Stimulated activated CD8-positive, alpha-beta memory T cell treated with anti-CD3 and anti-CD28 coated beads, Interleukin-12 subunit alpha, Interleukin-12 subunit beta, amount 100 ng/mL, for 4 hours (primary cell): Measurements from ENCODE around the gene ITGAL.
A peak's percentile ranks its signal among the peaks of the same experiment; 100 is the strongest.
"Not testable (repeated sequence)": the region's sequence is repeated elsewhere in the genome, so short reads cannot be mapped to it uniquely, and the experiment has no call there.

ENCODE experiments used
- DNase-seq: peaks from one replicate; pipeline ENCODE4 v3.0.0-alpha.2; 2020; ENCODE audit warnings: low read depth

The ITGAL gene

GRCh38 chr16:30526137-30526822 is 53.7 kb downstream of the ITGAL start, which contains the start of gene ZNF768:
Gene ZNF768, minus strand, starts transcription at chr16:30526566. Its CDS starts 153 bp downstream, at chr16:30526413.
- no peak for DNase-seq

DNA sequence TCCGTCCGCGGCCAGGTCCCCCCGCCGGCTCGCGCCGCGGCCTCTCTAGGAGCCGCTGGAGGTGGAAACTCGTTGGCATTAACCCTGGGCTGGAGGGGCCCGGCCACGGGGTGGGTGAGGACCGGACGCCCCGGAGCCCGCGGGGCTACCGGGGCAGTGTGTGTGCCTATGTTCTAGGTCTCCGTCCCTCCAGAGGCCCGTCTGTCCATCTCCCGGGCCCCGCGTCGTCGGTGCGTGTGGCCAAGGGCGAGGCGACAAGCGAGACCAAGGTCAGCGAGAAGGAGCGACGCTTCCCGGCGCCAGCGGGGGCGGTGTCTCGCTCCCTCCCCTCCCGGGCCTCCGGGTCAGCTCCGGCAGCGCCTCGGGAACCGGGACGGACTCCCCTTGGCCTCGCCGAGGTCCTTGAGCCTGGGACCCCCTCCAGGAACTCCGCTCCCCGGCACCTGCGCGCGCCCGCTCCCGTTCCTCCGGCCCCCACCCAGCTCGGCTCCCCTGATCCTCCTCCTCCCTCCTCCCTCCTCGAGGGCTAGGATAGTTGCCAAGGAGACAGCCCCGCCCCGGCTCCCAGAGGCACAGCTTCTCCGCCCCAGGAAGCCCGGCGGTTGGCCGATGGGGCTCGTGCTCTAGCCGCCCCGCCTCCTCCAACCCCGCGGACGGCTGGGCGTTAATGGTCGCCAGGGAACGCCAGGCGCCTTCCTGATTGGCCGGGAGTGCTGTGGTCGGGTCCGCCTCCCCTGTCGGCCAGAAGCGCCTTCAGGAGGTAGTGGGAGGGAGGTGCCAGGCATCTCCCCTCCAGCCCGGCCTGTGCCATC is 54.5 kb downstream of the ITGAL start:
- peak; percentile 83 for DNase-seq

GRCh38 chr16:30527635-30528178 is 55.2 kb downstream of the ITGAL start:
- DNase-seq: no peak

GRCh38 chr16:30528799-30529457 is 56.4 kb downstream of the ITGAL start:
- DNase-seq: no peak

DNA sequence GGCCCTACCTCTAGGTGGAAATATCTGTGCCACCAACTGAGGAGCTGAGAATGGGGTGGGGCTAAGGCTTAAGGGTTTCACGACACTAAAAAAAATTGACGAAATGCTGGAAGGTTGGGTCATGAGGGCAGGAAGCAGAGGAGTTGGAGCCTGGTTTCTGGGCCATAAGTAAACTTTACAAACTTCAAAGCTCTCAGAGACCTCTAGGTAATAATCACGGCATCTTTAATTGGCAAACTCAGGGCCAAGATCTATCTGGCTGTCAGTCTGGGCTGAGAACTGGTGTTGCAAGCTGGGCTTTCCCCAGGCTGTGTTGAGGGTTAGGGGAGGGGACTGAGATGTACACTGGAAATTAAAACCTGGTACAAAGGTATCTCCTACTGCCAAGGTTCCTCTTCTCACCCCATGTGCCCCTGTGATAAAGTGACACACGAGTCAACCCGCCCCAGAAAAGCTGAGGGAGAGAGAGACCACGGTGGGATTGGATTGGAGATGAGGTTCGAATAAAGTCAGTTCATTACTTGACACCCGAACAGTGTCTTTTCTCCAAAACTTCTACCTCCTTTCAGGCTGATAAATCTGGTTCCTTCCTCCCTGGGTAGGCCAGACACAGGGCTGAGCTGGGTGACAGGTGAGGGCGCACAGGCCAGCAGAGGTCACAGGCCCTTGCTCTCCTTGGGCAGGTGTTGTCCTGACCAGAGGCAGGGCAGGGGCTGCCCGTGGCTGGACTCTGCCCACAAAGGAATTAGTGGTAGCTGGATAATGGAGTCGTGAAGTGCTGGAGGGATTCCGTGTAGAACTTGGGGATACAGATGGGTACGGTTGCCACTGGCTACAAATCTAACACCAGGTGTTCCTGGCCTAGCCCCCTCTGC is 57.9 kb downstream of the ITGAL start:
- DNase-seq: no peak

DNA sequence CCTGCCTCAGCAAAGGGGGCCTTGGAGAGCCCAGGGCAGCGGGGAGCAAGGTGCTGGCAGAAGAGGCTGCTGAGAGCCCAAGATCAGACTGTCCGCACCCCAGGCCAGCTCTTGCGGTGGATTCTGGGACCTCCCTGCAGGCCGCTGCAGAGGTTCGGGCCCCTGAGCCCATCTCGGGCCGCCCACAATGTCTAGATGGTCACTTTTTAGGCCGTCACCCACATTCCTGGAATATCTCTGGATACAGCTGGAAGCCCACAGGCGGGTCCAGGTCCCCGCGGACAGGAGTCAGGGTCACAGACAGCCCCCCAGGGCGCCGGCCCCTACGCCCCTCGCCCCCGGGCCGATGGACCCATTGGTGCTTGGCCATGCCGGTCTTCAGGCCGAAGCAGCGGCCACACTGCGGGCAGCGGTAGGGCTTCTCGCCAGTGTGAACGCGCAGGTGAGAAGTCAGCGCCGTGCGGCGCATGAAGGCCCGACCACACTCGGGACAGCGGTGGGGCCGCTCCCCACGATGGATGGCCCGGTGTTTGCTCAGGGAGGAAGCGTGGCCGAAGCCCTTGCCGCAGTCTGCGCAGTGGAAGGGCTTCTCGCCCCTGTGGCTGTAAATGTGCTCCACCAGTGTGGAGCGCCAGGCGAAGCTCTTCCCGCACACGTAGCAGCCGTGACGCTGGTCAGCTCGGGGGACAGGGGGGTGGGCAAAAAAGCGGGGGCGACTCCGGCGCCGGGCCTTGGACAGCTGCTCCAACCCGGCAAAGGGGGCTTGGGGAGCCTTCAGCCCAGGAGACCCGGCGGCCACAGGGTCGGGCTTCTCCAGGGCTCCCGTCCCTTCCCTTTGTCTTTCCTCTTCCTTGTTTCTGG is 60.0 kb downstream of the ITGAL start:
- no peak for DNase-seq

- DNase-seq: no peak
Measured at GRCh38 chr16:30533146-30533522, 60.6 kb downstream of the ITGAL start.

DNA sequence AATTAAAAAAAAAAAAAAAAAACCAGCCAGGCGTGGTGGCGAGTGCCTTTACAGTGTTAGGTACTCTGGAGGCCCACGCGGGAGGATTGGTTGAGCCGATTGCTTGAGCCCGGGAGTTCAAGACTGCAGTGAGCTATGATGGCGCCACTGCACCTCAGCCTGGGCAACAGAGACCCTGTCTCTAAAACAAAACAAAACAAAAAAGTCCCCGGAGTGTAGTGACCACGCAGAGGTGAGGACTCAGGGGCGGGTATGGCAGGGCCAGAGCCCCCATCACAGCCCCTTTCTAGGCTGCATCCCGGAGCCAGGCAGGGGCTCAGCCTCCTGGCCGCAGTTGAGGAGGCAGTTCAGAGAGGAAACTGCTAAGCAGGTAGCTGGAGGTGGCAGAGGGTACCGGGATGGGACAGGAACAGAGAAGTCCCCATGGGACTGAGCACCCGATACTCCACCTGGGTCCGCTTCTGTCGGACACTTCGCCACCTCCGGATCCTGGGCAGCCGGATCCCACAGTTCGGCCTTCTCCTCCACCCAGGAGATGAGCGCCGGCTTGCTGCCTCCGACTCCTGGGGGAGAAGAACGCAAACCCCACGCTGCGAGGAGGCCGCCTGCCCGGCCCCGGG is 61.3 kb downstream of the ITGAL start:
- no peak for DNase-seq

- peak; percentile 87 for DNase-seq
Measured at GRCh38 chr16:30534368-30535105, 62.0 kb downstream of the ITGAL start, which contains the start of gene ZNF747. Gene ZNF747, minus strand, starts transcription at chr16:30534858. Its CDS starts 179 bp downstream, at chr16:30534679.

DNA sequence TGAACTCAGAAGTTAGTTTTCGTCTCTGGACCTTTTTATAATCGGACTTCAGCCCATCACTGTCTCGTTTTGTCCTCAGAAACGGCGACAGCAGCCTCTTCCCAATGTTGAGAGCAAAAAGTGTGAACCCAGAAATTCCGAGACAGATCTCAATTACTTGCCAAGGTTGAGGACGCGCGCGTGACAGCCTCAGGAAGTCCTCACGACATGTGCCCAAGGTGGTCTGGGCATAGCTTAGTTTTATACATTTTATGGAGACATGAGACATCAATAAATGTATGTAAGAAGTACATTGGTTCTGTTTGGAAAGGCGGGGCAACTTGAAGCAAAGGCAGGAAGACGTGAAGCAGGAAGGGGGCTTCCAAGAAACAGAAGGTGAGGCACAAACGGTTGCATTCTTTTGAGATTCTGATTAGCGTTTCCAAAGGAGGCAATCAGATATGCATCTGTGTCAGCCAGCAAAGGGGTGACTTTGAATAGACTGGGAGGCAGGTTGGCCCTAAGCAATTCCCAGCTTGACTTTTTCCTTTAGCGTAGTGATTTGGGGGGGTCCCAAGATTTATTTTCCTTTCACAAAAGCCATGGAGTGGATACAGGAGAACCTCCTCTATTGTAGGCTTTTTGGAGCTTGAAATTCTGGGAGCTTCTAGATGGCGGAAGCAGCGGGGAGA is 62.7 kb downstream of the ITGAL start:
- DNase-seq: no peak

DNA sequence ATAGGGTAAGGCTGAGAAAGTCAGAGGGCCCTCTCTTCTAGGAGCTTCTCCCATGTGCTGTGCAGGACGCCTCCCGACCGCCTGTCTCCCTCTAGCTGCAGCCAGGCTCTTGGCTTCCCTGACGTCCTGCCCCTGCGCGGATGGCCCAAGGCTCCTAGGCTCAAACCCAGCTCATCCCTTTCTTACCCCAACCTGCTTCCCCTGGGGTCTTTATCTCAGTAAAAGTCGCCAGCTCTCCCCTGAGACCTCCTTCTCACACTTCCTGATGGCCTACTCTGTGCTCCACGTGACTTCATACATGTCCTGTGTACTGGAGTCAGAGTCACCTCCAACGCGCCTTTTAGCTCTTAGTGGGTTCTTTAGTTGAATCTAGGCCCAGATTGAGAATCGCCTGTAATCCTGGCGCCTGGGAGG is 63.2 kb downstream of the ITGAL start:
- peak; percentile 48 for DNase-seq

DNA sequence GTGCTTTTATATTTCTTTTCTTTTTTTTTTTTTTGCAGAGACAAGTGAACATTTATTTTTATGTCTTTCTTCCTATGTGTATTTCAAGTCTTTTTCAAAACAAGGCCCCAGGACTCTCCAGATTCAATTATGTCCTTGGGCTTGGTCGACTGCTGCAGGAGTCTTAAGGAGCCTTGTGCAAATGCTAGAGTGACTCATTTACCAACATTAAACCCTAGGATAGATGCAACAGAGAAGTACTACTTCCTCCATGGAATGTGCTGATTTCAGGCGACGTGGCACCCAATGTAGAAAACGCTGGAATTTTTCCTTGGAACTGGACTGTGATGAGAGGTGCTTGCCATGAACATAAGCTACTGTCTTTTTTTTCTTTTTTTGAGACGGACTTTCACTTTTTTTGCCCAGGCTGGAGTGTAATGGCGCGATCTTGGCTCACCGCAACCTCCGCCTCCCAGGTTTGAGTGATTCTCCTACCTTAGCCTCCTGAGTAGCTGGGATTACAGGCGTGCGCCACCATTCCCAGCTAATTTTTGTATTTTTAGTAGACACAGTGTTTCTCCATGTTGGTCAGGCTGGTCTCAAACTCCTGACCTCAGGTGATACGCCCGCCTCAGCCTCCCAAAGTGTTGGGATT is 64.0 kb downstream of the ITGAL start:
- not testable (repeated sequence) for DNase-seq

DNA sequence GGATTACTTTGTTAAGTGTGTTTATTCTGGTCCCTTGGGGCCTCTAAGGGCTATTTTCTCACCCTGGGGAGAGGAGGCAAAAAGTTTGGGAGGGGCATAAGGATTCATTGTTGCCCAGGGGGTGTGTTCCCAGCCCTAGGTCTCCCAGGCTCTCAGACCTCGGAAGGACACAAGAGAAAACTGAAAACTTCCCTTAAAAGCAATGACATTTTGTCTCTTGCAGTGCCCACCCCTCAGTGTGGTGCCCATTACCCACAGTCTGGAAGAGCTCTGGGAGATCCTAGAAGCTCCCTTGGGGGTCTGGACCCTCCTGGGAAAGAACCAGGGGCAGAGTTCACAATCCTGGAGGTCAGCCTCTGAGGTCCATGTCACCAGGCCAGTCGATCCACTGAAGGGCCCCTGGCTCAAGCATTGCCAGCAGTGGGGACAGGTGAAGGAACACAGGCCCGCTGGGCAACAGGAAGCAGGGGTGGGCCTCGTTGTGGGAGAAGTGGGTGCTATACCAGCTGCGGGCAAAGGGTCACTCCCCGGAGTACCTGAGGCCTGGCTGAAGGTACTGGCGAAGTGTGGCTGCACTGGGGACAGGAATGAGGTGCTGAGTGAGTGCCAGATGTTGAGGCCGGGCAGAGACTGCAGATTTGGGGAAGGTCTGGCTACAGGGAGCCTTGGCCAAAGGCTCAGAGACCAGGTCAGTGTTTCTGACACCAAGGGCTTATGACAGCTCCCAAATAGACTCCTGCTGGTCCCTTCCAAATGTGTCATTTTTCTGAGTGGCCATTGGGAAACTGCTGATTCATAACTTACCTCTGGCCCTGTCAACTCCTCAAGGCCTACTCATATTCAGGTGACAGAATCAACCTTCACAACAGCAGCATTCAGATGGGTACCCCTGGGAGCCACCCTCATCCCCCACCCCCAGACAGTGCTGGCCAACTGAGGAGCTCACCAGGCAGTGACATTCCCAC is 66.7 kb downstream of the ITGAL start:
- DNase-seq: no peak

DNA sequence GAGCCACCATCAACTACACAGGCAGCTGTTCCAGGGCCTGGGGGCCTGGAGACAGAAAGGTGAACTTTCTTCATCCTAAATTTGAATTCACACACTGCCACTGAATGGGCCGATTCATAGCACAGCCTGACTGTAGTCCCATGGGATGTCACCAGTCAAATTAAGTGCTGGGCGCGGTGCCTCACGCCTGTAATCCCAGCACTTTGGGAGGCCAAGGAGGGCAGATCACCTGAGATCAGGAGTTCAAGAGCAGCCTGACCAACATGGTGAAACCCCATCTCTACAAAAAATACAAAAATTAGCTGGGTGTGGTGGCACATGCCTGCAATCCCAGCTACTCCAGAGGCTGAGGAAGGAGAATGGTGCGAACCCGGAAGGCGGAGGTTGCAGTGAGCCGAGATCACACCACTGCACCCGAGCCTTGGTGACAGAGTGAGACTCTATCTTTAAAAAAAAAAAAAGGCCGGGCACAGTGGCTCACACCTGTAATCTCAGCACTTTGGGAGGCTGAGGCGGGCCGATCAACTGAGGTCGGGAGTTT is 67.5 kb downstream of the ITGAL start:
- DNase-seq: not testable (repeated sequence)

GRCh38 chr16:30540916-30541464 is 68.4 kb downstream of the ITGAL start:
- DNase-seq: not testable (repeated sequence)
